ENCODE data around the gene KLK6.
A peak's percentile ranks its signal among the peaks of the same experiment; 100 is the strongest.

Gene KLK6

GRCh38 chr19:50911206-50912101, 57.9 kb downstream of the KLK6 start, which contains the start of gene KLK4:
Gene KLK4, minus strand, starts transcription at chr19:50911395. Its CDS starts 657 bp downstream, at chr19:50910738.
- Histone ChIP-seq H4K20me1 (peaks cover 0 to 7% (median 0%) of the 10 kb centered on the region in 11 experiments; a peak in 6 of 22 replicates), H3K27me3 (peaks cover 56 to 80% (median 63%) of the 10 kb centered on the region in 11 experiments), H3K9ac (no peak within 1 kb of the TSS), H3K36me3 (no peaks in the 10 kb centered on the region), H3K4me3 (no peak within 1 kb of the TSS), H3K9me3 (replicated peaks in 1 of 11) (no peaks in the 10 kb centered on the region), H3K27ac (no peak within 1 kb of the TSS), H3K4me1 (peaks cover 0 to 15% (median 4%) of the 10 kb centered on the region in 10 experiments; a peak in 5 of 20 replicates), H3K4me2 (no peak within 1 kb of the TSS)
- TF ChIP-seq Cebpa-rat (IDR thresholded peaks at IDR 0.05), result no peak

- Histone ChIP-seq H3K27me3 (peaks cover 56 to 80% (median 63%) of the 10 kb centered on the region in 11 experiments), H3K4me1 (peaks cover 0 to 15% (median 4%) of the 10 kb centered on the region in 10 experiments; a peak in 5 of 20 replicates), H3K9ac (no peak overlapping the region), H3K27ac (no peak overlapping the region), H4K20me1 (peaks cover 0 to 7% (median 0%) of the 10 kb centered on the region in 11 experiments; a peak in 6 of 22 replicates), H3K4me3 (no peak overlapping the region), H3K36me3 (no peaks in the 10 kb centered on the region), H3K9me3 (replicated peaks in 1 of 11) (no peaks in the 10 kb centered on the region), H3K4me2 (no peak overlapping the region)
- no peak for TF ChIP-seq Cebpa-rat (IDR thresholded peaks at IDR 0.05)
Observed at GRCh38 chr19:50910722-50911121, 58.7 kb downstream of the KLK6 start.

- peak overlapping the region in 8 of 10 experiments; percentile 14 to 46 (median 36); a peak in 10 of 20 replicates for H3K4me3 ChIP-seq
- no peak for TF ChIP-seq Cebpa-rat (IDR thresholded peaks at IDR 0.05)
- H3K9ac ChIP-seq, result no peak overlapping the region
Observed at GRCh38 chr19:50909240-50910070, 59.9 kb downstream of the KLK6 start.

More at GRCh38 chr19:50909240-50910070, 59.9 kb downstream of the KLK6 start:
- Histone ChIP-seq H3K36me3 (no peaks in the 10 kb centered on the region), H3K27ac (no peak overlapping the region), H4K20me1 (peaks cover 0 to 7% (median 0%) of the 10 kb centered on the region in 11 experiments; a peak in 6 of 22 replicates), H3K4me2 (peak overlapping the region; percentile 42 to 79 (median 56); a peak in 21 of 22 replicates), H3K9me3 (replicated peaks in 1 of 11) (no peaks in the 10 kb centered on the region), H3K27me3 (peaks cover 46 to 68% (median 55%) of the 10 kb centered on the region in 11 experiments), H3K4me1 (peaks cover 0 to 15% (median 4%) of the 10 kb centered on the region in 10 experiments; a peak in 5 of 20 replicates)
